ENCODE data around the gene CD2AP. TPM values are rescaled to one million over a fixed set of nuclear protein-coding genes. Genes with fewer than 3 reads are reported as not detected.

The CD2AP gene
- total and polyA plus RNA-seq, 2 of the 8 experiments (the other 6 are each of a cell fraction or from before 2014, with no cell fraction given), result 8.6 to 75.6 TPM

DNA sequence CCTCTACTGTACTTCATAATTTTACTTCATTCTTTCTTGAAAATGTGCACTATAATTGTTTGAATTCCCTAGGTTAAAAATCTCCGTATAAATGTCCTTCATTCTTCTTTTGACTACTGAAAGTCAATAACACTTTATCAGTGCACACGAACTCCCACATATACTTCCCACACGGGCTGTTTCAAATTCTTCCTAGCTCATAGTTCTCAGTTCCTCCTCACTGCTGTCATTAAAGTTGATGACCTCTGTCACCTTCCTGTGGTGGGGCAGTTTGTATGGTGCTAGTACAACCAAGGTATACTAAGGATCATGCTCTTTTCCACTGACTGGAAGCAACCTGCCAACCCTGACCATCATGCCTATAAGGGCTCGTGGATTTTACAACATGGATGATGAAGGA is 40.0 kb upstream of the CD2AP start (continued):
- TF ChIP-seq, protein P1, sequence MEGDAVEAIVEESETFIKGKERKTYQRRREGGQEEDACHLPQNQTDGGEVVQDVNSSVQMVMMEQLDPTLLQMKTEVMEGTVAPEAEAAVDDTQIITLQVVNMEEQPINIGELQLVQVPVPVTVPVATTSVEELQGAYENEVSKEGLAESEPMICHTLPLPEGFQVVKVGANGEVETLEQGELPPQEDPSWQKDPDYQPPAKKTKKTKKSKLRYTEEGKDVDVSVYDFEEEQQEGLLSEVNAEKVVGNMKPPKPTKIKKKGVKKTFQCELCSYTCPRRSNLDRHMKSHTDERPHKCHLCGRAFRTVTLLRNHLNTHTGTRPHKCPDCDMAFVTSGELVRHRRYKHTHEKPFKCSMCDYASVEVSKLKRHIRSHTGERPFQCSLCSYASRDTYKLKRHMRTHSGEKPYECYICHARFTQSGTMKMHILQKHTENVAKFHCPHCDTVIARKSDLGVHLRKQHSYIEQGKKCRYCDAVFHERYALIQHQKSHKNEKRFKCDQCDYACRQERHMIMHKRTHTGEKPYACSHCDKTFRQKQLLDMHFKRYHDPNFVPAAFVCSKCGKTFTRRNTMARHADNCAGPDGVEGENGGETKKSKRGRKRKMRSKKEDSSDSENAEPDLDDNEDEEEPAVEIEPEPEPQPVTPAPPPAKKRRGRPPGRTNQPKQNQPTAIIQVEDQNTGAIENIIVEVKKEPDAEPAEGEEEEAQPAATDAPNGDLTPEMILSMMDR (IDR thresholded peaks at IDR 0.05; ENCODE audit: control extremely low read depth in 1 of 3, insufficient read depth in 1 of 3, low read depth in 1 of 3, low read length in 3 of 3), result no peak
- TF ChIP-seq CHD2 (IDR thresholded peaks at IDR 0.05; ENCODE audit: low read length), result no peak
